Endodermal cell (in vitro differentiated cells): ENCODE measurements around the gene SDC1. TPM values are rescaled to one million over a fixed set of nuclear protein-coding genes. Genes with fewer than 3 reads are reported as not detected.

Source experiments
- DNase-seq: peaks from one replicate; pipeline ENCODE4 v3.0.0-alpha.2; 2017
- H3K27ac ChIP-seq: 2 replicates; pipeline ENCODE4 v1.5.1; 2013; ENCODE audit warnings: mild to moderate bottlenecking, low read depth, low read length, moderate library complexity
- H3K27me3 ChIP-seq: 2 replicates; pipeline ENCODE4 v1.6.1; 2013; ENCODE audit warnings: mild to moderate bottlenecking, low read length, moderate library complexity; ENCODE audit not compliant: insufficient read depth, control insufficient read depth, poor library complexity, severe bottlenecking
- H3K36me3 ChIP-seq: 2 replicates; pipeline ENCODE4 v1.7.0; 2013; ENCODE audit warnings: mild to moderate bottlenecking, low read length, moderate library complexity; ENCODE audit not compliant: control insufficient read depth, insufficient read depth
- H3K4me1 ChIP-seq: one replicate; pipeline ENCODE4 v1.7.0; 2013; ENCODE audit warnings: low read length; ENCODE audit not compliant: control insufficient read depth, insufficient read depth
- H3K4me3 ChIP-seq: 2 replicates; pipeline ENCODE4 v1.5.1; 2013; ENCODE audit warnings: mild to moderate bottlenecking, low read length, moderate library complexity
- H3K9ac ChIP-seq: 2 replicates; pipeline ENCODE4 v1.6.1; 2013; ENCODE audit warnings: mild to moderate bottlenecking, low read length, moderate library complexity; ENCODE audit not compliant: poor library complexity, severe bottlenecking; ENCODE audit errors: extremely low read depth
- H3K9me3 ChIP-seq: 2 replicates; pipeline ENCODE4 v1.6.1; 2013; ENCODE audit warnings: mild to moderate bottlenecking, low read length, moderate library complexity; ENCODE audit not compliant: control insufficient read depth
- H3K27ac Mint-ChIP-seq: 2 replicates; pipeline ENCODE4 v1.8.0; 2020; ENCODE audit warnings: mixed read lengths
- H3K27me3 Mint-ChIP-seq: 2 replicates; pipeline ENCODE4 v1.8.0; 2021; ENCODE audit warnings: mild to moderate bottlenecking, mixed read lengths; ENCODE audit not compliant: insufficient read depth
- H3K36me3 Mint-ChIP-seq: 2 replicates; pipeline ENCODE4 v1.8.0; 2020; ENCODE audit warnings: low read depth, mixed read lengths
- H3K4me1 Mint-ChIP-seq: 2 replicates; pipeline ENCODE4 v1.8.0; 2020; ENCODE audit warnings: mixed read lengths
- H3K4me3 Mint-ChIP-seq: 2 replicates; pipeline ENCODE4 v1.8.0; 2020; ENCODE audit warnings: mild to moderate bottlenecking, moderate library complexity, mixed read lengths
- H3K9me3 Mint-ChIP-seq: 2 replicates; pipeline ENCODE4 v1.8.0; 2020; ENCODE audit warnings: mild to moderate bottlenecking, mixed read lengths
- WGBS, 2 experiments: methylation state at CpG; one replicate each; pipeline versions ENCODE4 v1.1.5 to v1.1.7; 2013; ENCODE audit warnings: missing lambda C conversion rate in 2 of 2, mixed read lengths in 1 of 2; ENCODE audit not compliant: insufficient coverage in 1 of 2, insufficient read length in 1 of 2; 5-methylcytosine and 5-hydroxymethylcytosine counted together
- total RNA-seq, 2 donors: library from RNA; stranded (reverse); fragmentation: NEBNext Ultra II Directional in 1 of 2; extraction: Animal tissue kit (Norgen Biotek cat#: 25700) in 1 of 2; gene quantifications; 2 replicates in 1 of 2; 3 replicates in 1 of 2; pipeline ENCODE4 v1.2.1, GENCODE V29; 2021
- TF ChIP-seq, protein P1 (sequence below): fragments of 200-600 bp; sonication (generic); conservative IDR thresholded peaks from 2 replicates; pipeline ENCODE4 v1.5.0; 2021; ENCODE audit warnings: antibody characterized with exemption, mild to moderate bottlenecking

SDC1 gene
- total RNA-seq, 2 donors from 2014 or later, result 12.7 to 19.2 TPM

GRCh38 chr2:20267529-20267928 is 42.6 kb upstream of the SDC1 start:
- Mint-ChIP-seq H3K36me3 (peaks cover 59% of the 10 kb centered on the region), H3K4me3 (no peak overlapping the region)

GRCh38 chr2:20264629-20265028 is 39.7 kb upstream of the SDC1 start:
- Mint-ChIP-seq H3K36me3 (peaks cover 59% of the 10 kb centered on the region), H3K4me3 (no peak overlapping the region), H3K9me3 (no peaks in the 10 kb centered on the region), H3K4me1 (no peaks in the 10 kb centered on the region), H3K27me3 (no peaks in the 10 kb centered on the region), H3K27ac (no peak overlapping the region)
- DNase-seq, result no peak
- no peaks in the 10 kb centered on the region for H3K9me3 ChIP-seq
- no peaks in the 10 kb centered on the region for H3K4me1 ChIP-seq
- no peak overlapping the region for H3K9ac ChIP-seq
- no peaks in the 10 kb centered on the region for H3K27me3 ChIP-seq
- peaks cover 82% of the 10 kb centered on the region for H3K36me3 ChIP-seq
- TF ChIP-seq, protein P1, sequence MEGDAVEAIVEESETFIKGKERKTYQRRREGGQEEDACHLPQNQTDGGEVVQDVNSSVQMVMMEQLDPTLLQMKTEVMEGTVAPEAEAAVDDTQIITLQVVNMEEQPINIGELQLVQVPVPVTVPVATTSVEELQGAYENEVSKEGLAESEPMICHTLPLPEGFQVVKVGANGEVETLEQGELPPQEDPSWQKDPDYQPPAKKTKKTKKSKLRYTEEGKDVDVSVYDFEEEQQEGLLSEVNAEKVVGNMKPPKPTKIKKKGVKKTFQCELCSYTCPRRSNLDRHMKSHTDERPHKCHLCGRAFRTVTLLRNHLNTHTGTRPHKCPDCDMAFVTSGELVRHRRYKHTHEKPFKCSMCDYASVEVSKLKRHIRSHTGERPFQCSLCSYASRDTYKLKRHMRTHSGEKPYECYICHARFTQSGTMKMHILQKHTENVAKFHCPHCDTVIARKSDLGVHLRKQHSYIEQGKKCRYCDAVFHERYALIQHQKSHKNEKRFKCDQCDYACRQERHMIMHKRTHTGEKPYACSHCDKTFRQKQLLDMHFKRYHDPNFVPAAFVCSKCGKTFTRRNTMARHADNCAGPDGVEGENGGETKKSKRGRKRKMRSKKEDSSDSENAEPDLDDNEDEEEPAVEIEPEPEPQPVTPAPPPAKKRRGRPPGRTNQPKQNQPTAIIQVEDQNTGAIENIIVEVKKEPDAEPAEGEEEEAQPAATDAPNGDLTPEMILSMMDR, result no peak
- H3K27ac ChIP-seq, result no peak overlapping the region
- H3K4me3 ChIP-seq, result no peak overlapping the region
- 80 to 96% methylated on average over 1 to 2 of the region's 2 CpGs for WGBS, 2 experiments

More at GRCh38 chr2:20267529-20267928, 42.6 kb upstream of the SDC1 start:
- H3K36me3 ChIP-seq, result peaks cover 82% of the 10 kb centered on the region
- DNase-seq, result no peak
- TF ChIP-seq, protein P1, result no peak
- Mint-ChIP-seq H3K9me3 (no peaks in the 10 kb centered on the region), H3K4me1 (no peaks in the 10 kb centered on the region), H3K27ac (no peak overlapping the region), H3K27me3 (no peaks in the 10 kb centered on the region)
- H3K27me3 ChIP-seq, result no peaks in the 10 kb centered on the region
- H3K27ac ChIP-seq, result no peak overlapping the region
- H3K9ac ChIP-seq, result no peak overlapping the region
- H3K4me3 ChIP-seq, result no peak overlapping the region
- peaks cover 7% of the 10 kb centered on the region for H3K9me3 ChIP-seq
- H3K4me1 ChIP-seq, result no peaks in the 10 kb centered on the region
- WGBS, 2 experiments, result 98 to 100% methylated on average over 1 to 2 of the region's 2 CpGs

- Histone ChIP-seq H3K9ac (no peak overlapping the region), H3K4me1 (no peaks in the 10 kb centered on the region), H3K4me3 (no peak overlapping the region), H3K9me3 (no peaks in the 10 kb centered on the region), H3K36me3 (peaks cover 94% of the 10 kb centered on the region), H3K27ac (no peak overlapping the region), H3K27me3 (no peaks in the 10 kb centered on the region)
- 100% methylated on average over 1 of the region's 1 CpG; no CpG with 5 or more reads in 1 of the 2 experiments for WGBS, 2 experiments
- H3K9me3 Mint-ChIP-seq, result no peaks in the 10 kb centered on the region
- no peaks in the 10 kb centered on the region for H3K4me1 Mint-ChIP-seq
- no peak overlapping the region for H3K27ac Mint-ChIP-seq
- no peak overlapping the region for H3K4me3 Mint-ChIP-seq
- no peak for DNase-seq
- H3K27me3 Mint-ChIP-seq, result no peaks in the 10 kb centered on the region
- TF ChIP-seq, protein P1, result no peak
- H3K36me3 Mint-ChIP-seq, result peaks cover 66% of the 10 kb centered on the region
Measured at GRCh38 chr2:20257411-20257810, 32.5 kb upstream of the SDC1 start.
